GM19397 (cell line): ENCODE data around the gene RGS9.
"Not testable (repeated sequence)": the region's sequence is repeated elsewhere in the genome, so short reads cannot be mapped to it uniquely, and the experiment has no call there.

Experiments
- ATAC-seq: cut with Tn5 transposase; IDR thresholded peaks from one replicate; pipeline ENCODE4 v1.9.1; 2021; ENCODE audit warnings: mild to moderate bottlenecking, moderate library complexity; ENCODE audit not compliant: unreplicated experiment

The RGS9 gene

GRCh38 chr17:65109990-65110680 is 27.0 kb upstream of the RGS9 start:
- ATAC-seq = no peak

GRCh38 chr17:65115839-65116238 is 21.3 kb upstream of the RGS9 start:
- no peak for ATAC-seq

- not testable (repeated sequence) for ATAC-seq
Observed at GRCh38 chr17:65116515-65116914, 20.7 kb upstream of the RGS9 start.

GRCh38 chr17:65117384-65118035 is 19.7 kb upstream of the RGS9 start:
- ATAC-seq = no peak

GRCh38 chr17:65121368-65121767 is 15.8 kb upstream of the RGS9 start:
- ATAC-seq = no peak

GRCh38 chr17:65121916-65122806 is 15.0 kb upstream of the RGS9 start:
- ATAC-seq = no peak

GRCh38 chr17:65122836-65123756 is 14.1 kb upstream of the RGS9 start:
- peak; percentile 75 for ATAC-seq

GRCh38 chr17:65123757-65124675 is 13.2 kb upstream of the RGS9 start:
- ATAC-seq = no peak

GRCh38 chr17:65130832-65131231 is 6.3 kb upstream of the RGS9 start:
- no peak for ATAC-seq

GRCh38 chr17:65131240-65131639 is 5.9 kb upstream of the RGS9 start:
- no peak for ATAC-seq

GRCh38 chr17:65131946-65132345 is 5.2 kb upstream of the RGS9 start:
- no peak for ATAC-seq

- no peak for ATAC-seq
Observed at GRCh38 chr17:65134035-65134434, 3.1 kb upstream of the RGS9 start.

- no peak for ATAC-seq
Observed at GRCh38 chr17:65139101-65139764, 2.1 kb downstream of the RGS9 start.

- ATAC-seq = no peak
Observed at GRCh38 chr17:65142247-65142646, 5.1 kb downstream of the RGS9 start.

GRCh38 chr17:65143889-65144604 is 6.9 kb downstream of the RGS9 start:
- ATAC-seq = no peak

GRCh38 chr17:65145743-65146142 is 8.6 kb downstream of the RGS9 start:
- ATAC-seq = no peak

GRCh38 chr17:65147955-65148354 is 10.8 kb downstream of the RGS9 start:
- no peak for ATAC-seq
